AG04450 (cell line): ENCODE results near the gene DNHD1. TPM values are rescaled to one million over a fixed set of nuclear protein-coding genes. Genes with fewer than 3 reads are reported as not detected.
A peak's percentile ranks its signal among the peaks of the same experiment; 100 is the strongest.

Experiments used
- CTCF ChIA-PET: fragments of 300-600, 350-600 bp; formaldehyde crosslinking; extraction: SDS; loops from one replicate; lab custom pipeline; 2022; ENCODE audit warnings: antibody characterized with exemption, inconsistent platforms; lab: Charles Lee
- POLR2A ChIA-PET: fragments of 350-600 bp; formaldehyde crosslinking; extraction: SDS; loops from one replicate; lab custom pipeline; 2021; ENCODE audit warnings: antibody characterized with exemption, inconsistent platforms; lab: Yijun Ruan, JAX
- DNase-seq: peaks from one replicate; pipeline ENCODE4 v3.0.0-alpha.2; 2011; ENCODE audit warnings: low read depth, low spot score
- H3K27ac ChIP-seq: one replicate; pipeline ENCODE4 v1.5.1; 2012; ENCODE audit warnings: low read depth, low read length, control low read depth
- H3K27me3 ChIP-seq: one replicate; pipeline ENCODE4 v1.6.0; 2012; ENCODE audit warnings: low read length; ENCODE audit not compliant: control insufficient read depth, insufficient read depth
- H3K4me3 ChIP-seq: 2 replicates; pipeline ENCODE4 v1.5.1; 2011; ENCODE audit warnings: mild to moderate bottlenecking, low read depth, low read length, control low read depth
- H3K9me3 ChIP-seq: 2 replicates; pipeline ENCODE4 v1.5.1; 2012; ENCODE audit warnings: low read length; ENCODE audit not compliant: control insufficient read depth, insufficient read depth
- CTCF ChIP-seq: IDR thresholded peaks from 2 replicates; pipeline ENCODE4 v1.5.1; 2011; ENCODE audit warnings: low read depth, low read length, control low read depth, inconsistent platforms
- polyA plus RNA-seq: library from polyadenylated mRNA; depleted of rRNA; stranded (reverse); fragments of >200 nt; gene quantifications from 2 replicates; pipeline ENCODE4 v1.2.3, GENCODE V29; 2011

DNHD1 gene
- polyA plus RNA-seq, 1 experiment, result 2.2 TPM

GRCh38 chr11:6474413-6474792 is 22.7 kb upstream of the DNHD1 start:
- Histone ChIP-seq H3K9me3 (no peaks in the 10 kb centered on the region; the same call in 1 of the 2 replicates), H3K4me3 (peak overlapping the region; percentile 66), H3K27me3 (no peaks in the 10 kb centered on the region), H3K27ac (peak overlapping the region; percentile 94)
- no peak for TF ChIP-seq CTCF
- DNase-seq, result no peak
- ChIA-PET CTCF (interaction anchor here (0.8 to 5.0 kb wide), 4 partner anchors 31 to 1557 kb away, joined by 3 to 44 read pairs (median 6); no protein-coding TSS in a partner anchor), POLR2A (interaction anchor here (1.7 to 2.3 kb wide), 2 partner anchors 55 to 155 kb away, joined by 3 to 9 read pairs; partner anchors contain the start of gene APBB1)

GRCh38 chr11:6474806-6475500 is 22.1 kb upstream of the DNHD1 start:
- TF ChIP-seq CTCF, result no peak
- no peak for DNase-seq
- CTCF ChIA-PET, result interaction anchor here (0.8 to 5.0 kb wide), 2 partner anchors 86 to 97 kb away, joined by 3 to 44 read pairs; no protein-coding TSS in a partner anchor
- Histone ChIP-seq H3K9me3 (no peaks in the 10 kb centered on the region; the same call in 1 of the 2 replicates), H3K4me3 (no peak overlapping the region), H3K27ac (peak overlapping the region; percentile 59), H3K27me3 (no peaks in the 10 kb centered on the region)
- POLR2A ChIA-PET, result interaction anchor here (1.4 to 2.3 kb wide), 3 partner anchors 56 to 156 kb away, joined by 3 to 9 read pairs (median 3); partner anchors contain the start of gene APBB1

GRCh38 chr11:6475936-6476335 is 21.1 kb upstream of the DNHD1 start:
- Histone ChIP-seq H3K4me3 (no peak overlapping the region), H3K27ac (peak overlapping the region; percentile 21), H3K27me3 (no peaks in the 10 kb centered on the region), H3K9me3 (no peaks in the 10 kb centered on the region; the same call in 1 of the 2 replicates)
- TF ChIP-seq CTCF, result no peak
- DNase-seq, result no peak
- ChIA-PET CTCF (interaction anchor here (0.9 to 5.0 kb wide), 4 partner anchors 31 to 207 kb away, joined by 3 to 44 read pairs (median 5); partner anchors contain the start of gene MRPL17), POLR2A (interaction anchor here (1.4 kb wide), 1 partner anchor 156 kb away, joined by 3 read pairs; no protein-coding TSS in a partner anchor)

GRCh38 chr11:6476571-6476970 is 20.5 kb upstream of the DNHD1 start:
- DNase-seq, result no peak
- H3K4me3 ChIP-seq, result no peak overlapping the region
- POLR2A ChIA-PET, result interaction anchor here (1.4 kb wide), 1 partner anchor 157 kb away, joined by 3 read pairs; no protein-coding TSS in a partner anchor

More at GRCh38 chr11:6476571-6476970, 20.5 kb upstream of the DNHD1 start:
- Histone ChIP-seq H3K9me3 (no peaks in the 10 kb centered on the region; the same call in 1 of the 2 replicates), H3K27ac (no peak overlapping the region), H3K27me3 (no peaks in the 10 kb centered on the region)
- CTCF ChIA-PET, result interaction anchor here (0.9 to 5.0 kb wide), 5 partner anchors 32 to 207 kb away, joined by 3 to 44 read pairs (median 5); partner anchors contain the start of gene MRPL17
- no peak for TF ChIP-seq CTCF
